Activated CD4-positive, CD25-positive, alpha-beta regulatory T cell treated with anti-CD3 and anti-CD28 coated beads, Interleukin-2, amount 50 U/mL, for 24 hours (primary cell): ENCODE results near the gene ACOT7.

ENCODE experiments used
- ATAC-seq, 2 donors: fragments of 150-1000 bp; cut with Tn5 transposase; one replicate each; pipeline ENCODE4 v1.10.0; 2021; ENCODE audit warnings: mild to moderate bottlenecking in 1 of 2, moderate library complexity in 1 of 2

Gene ACOT7

GRCh38 chr1:6359216-6360116 lies 34.1 kb downstream of the ACOT7 start:
- ATAC-seq: peak; percentile 82

- peak in 1 of 2 donors; percentile 40 for ATAC-seq
Measured at GRCh38 chr1:6358757-6359201, 34.8 kb downstream of the ACOT7 start.

- ATAC-seq: no peak
Measured at GRCh38 chr1:6358144-6358624, 35.4 kb downstream of the ACOT7 start.

- ATAC-seq: no peak
Measured at GRCh38 chr1:6357243-6357936, 36.2 kb downstream of the ACOT7 start.

- ATAC-seq: no peak
Measured at GRCh38 chr1:6355621-6356020, 37.9 kb downstream of the ACOT7 start.

- no peak for ATAC-seq
Measured at GRCh38 chr1:6354659-6355317, 38.8 kb downstream of the ACOT7 start.

- no peak for ATAC-seq
Measured at GRCh38 chr1:6353955-6354658, 39.5 kb downstream of the ACOT7 start.

GRCh38 chr1:6353619-6353954 lies 40.0 kb downstream of the ACOT7 start:
- no peak for ATAC-seq

GRCh38 chr1:6352138-6352563 lies 41.4 kb downstream of the ACOT7 start:
- ATAC-seq: no peak

GRCh38 chr1:6351480-6352137 lies 42.0 kb downstream of the ACOT7 start:
- ATAC-seq: no peak

GRCh38 chr1:6350416-6351088 lies 43.0 kb downstream of the ACOT7 start:
- ATAC-seq: no peak

- ATAC-seq: no peak
Measured at GRCh38 chr1:6349254-6349943, 44.2 kb downstream of the ACOT7 start.

GRCh38 chr1:6348511-6349191 lies 44.9 kb downstream of the ACOT7 start:
- ATAC-seq: peak; percentile 63 to 77

GRCh38 chr1:6347641-6348487 lies 45.7 kb downstream of the ACOT7 start:
- ATAC-seq: peak; percentile 54 to 65

GRCh38 chr1:6345460-6345859 lies 48.1 kb downstream of the ACOT7 start:
- ATAC-seq: no peak

GRCh38 chr1:6345009-6345408 lies 48.6 kb downstream of the ACOT7 start:
- ATAC-seq: no peak

- peak in 1 of 2 donors; percentile 54 for ATAC-seq
Measured at GRCh38 chr1:6343506-6344405, 49.8 kb downstream of the ACOT7 start.

- ATAC-seq: no peak
Measured at GRCh38 chr1:6342056-6342455, 51.5 kb downstream of the ACOT7 start.
